Tibial artery (tissue), 4 donors: ENCODE results near the gene WIZ.
"Not testable (repeated sequence)": the region's sequence is repeated elsewhere in the genome, so short reads cannot be mapped to it uniquely, and the experiment has no call there.

ENCODE experiments used
- DNase-seq, 2 donors: peaks; one replicate each; pipeline ENCODE4 v3.0.0-alpha.2; 2019
- H3K27ac ChIP-seq, 2 donors: fragments of 200-600 bp; sonication (generic) in 1 of 2; 1 replicate in 1 of 2; 2 replicates in 1 of 2; pipeline ENCODE4 v1.5.1; 2018 to 2019; ENCODE audit warnings: mild to moderate bottlenecking in 1 of 2
- H3K27me3 ChIP-seq, 2 donors: fragments of 200-600 bp; sonication (generic) in 1 of 2; one replicate each; pipeline versions ENCODE4 v1.5.1 to v1.6.0; 2016 to 2019
- H3K36me3 ChIP-seq, 3 donors: fragments of 200-600 bp; sonication (generic) in 2 of 3; one replicate each; pipeline ENCODE4 v1.5.1; 2016 to 2019; ENCODE audit warnings: mild to moderate bottlenecking in 2 of 3
- H3K4me1 ChIP-seq, 4 donors: fragments of 200-600 bp; sonication (generic) in 2 of 4; 1 replicate in 3 of 4; 2 replicates in 1 of 4; pipeline ENCODE4 v1.5.1; 2016 to 2019
- H3K4me3 ChIP-seq, 2 donors: fragments of 200-600 bp; sonication (generic) in 1 of 2; 1 replicate in 1 of 2; 2 replicates in 1 of 2; pipeline ENCODE4 v1.5.1; 2018 to 2019; ENCODE audit warnings: mild to moderate bottlenecking in 2 of 2
- H3K9me3 ChIP-seq, 3 donors: fragments of 200-600 bp; sonication (generic) in 1 of 3; one replicate each; pipeline ENCODE4 v1.5.1; 2016 to 2019
- intact Hi-C: fragments of 100-400 bp; cut with DNase I; formaldehyde crosslinking; loops from one replicate; pipeline ENCODE4 v1.15.0; 2023; ENCODE audit warnings: low total_unique reads
- TF ChIP-seq, protein P1 (sequence below), 2 experiments: fragments of 200-600 bp in 1 of 2; fragments of 450-650 bp in 1 of 2; IDR thresholded peaks; one replicate each; pipeline ENCODE4 v1.5.1; 2017 to 2019; ENCODE audit warnings: antibody characterized with exemption in 2 of 2, mild to moderate bottlenecking in 1 of 2, moderate library complexity in 1 of 2

WIZ gene

GRCh38 chr19:15475169-15475568 lies 25.4 kb upstream of the WIZ start:
- no peak for DNase-seq
- TF ChIP-seq, protein P1, sequence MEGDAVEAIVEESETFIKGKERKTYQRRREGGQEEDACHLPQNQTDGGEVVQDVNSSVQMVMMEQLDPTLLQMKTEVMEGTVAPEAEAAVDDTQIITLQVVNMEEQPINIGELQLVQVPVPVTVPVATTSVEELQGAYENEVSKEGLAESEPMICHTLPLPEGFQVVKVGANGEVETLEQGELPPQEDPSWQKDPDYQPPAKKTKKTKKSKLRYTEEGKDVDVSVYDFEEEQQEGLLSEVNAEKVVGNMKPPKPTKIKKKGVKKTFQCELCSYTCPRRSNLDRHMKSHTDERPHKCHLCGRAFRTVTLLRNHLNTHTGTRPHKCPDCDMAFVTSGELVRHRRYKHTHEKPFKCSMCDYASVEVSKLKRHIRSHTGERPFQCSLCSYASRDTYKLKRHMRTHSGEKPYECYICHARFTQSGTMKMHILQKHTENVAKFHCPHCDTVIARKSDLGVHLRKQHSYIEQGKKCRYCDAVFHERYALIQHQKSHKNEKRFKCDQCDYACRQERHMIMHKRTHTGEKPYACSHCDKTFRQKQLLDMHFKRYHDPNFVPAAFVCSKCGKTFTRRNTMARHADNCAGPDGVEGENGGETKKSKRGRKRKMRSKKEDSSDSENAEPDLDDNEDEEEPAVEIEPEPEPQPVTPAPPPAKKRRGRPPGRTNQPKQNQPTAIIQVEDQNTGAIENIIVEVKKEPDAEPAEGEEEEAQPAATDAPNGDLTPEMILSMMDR (IDR thresholded peaks at IDR 0.05) = no peak
- H3K27ac ChIP-seq = no peak overlapping the region
- H3K4me1 ChIP-seq = peaks cover 0 to 7% (median 2%) of the 10 kb centered on the region in 4 donors
- H3K36me3 ChIP-seq = no peaks in the 10 kb centered on the region
- peaks cover 0 to 21% of the 10 kb centered on the region in 2 donors for H3K27me3 ChIP-seq
- H3K4me3 ChIP-seq = no peak overlapping the region
- no peaks in the 10 kb centered on the region for H3K9me3 ChIP-seq
- intact Hi-C loops = no loop called here

- intact Hi-C loops, H3K4me3 ChIP-seq, H3K9me3 ChIP-seq, H3K27ac ChIP-seq, H3K36me3 ChIP-seq, DNase-seq: not testable (repeated sequence)
- Histone ChIP-seq H3K27me3 (peaks cover 0 to 33% of the 10 kb centered on the region in 2 donors), H3K4me1 (peaks cover 0 to 11% (median 7%) of the 10 kb centered on the region in 4 donors)
Measured at GRCh38 chr19:15473821-15474220, 24.1 kb upstream of the WIZ start.

DNA sequence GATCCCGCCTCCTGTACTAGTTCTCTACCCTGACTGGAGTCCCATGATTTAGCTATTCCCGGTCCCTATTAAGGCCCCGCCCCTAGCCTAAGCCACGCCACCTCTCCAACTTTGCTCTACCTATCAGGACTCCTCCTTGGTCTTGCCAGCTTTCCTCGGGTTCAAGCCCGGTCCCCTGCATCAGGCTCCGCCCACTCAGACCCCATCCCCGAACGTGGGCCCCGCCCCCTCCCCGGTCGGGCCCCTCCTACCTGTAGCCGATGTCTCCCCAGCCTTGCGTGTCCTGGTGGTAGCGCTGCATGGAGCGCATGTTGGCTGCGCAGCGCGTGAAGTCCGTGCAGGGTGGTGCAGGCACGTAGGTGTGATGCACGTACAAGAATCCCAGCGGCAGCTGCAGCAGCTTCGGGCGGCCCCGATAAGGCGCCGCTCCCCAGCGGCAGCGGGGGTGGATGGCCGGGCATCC lies 21.9 kb upstream of the WIZ start:
- H3K4me1 ChIP-seq = peaks cover 0 to 11% (median 7%) of the 10 kb centered on the region in 4 donors
- H3K9me3 ChIP-seq = no peaks in the 10 kb centered on the region
- DNase-seq = no peak
- H3K36me3 ChIP-seq = no peaks in the 10 kb centered on the region
- no peak overlapping the region for H3K27ac ChIP-seq
- peaks cover 0 to 51% of the 10 kb centered on the region in 2 donors for H3K27me3 ChIP-seq
- TF ChIP-seq, protein P1 (IDR thresholded peaks at IDR 0.05) = no peak
- H3K4me3 ChIP-seq = no peak overlapping the region
- intact Hi-C loops = no loop called here

- H3K27ac ChIP-seq = no peak overlapping the region
- no peaks in the 10 kb centered on the region for H3K9me3 ChIP-seq
- H3K27me3 ChIP-seq = peaks cover 0 to 60% of the 10 kb centered on the region in 2 donors
- intact Hi-C loops = no loop called here
- peaks cover 0 to 11% (median 7%) of the 10 kb centered on the region in 4 donors for H3K4me1 ChIP-seq
- no peak for DNase-seq
- TF ChIP-seq, protein P1 (IDR thresholded peaks at IDR 0.05) = no peak
- peak overlapping the region in 1 of 2 donors; percentile 38 for H3K4me3 ChIP-seq
- H3K36me3 ChIP-seq = no peaks in the 10 kb centered on the region
Measured at GRCh38 chr19:15469513-15470297, 19.9 kb upstream of the WIZ start.

DNA sequence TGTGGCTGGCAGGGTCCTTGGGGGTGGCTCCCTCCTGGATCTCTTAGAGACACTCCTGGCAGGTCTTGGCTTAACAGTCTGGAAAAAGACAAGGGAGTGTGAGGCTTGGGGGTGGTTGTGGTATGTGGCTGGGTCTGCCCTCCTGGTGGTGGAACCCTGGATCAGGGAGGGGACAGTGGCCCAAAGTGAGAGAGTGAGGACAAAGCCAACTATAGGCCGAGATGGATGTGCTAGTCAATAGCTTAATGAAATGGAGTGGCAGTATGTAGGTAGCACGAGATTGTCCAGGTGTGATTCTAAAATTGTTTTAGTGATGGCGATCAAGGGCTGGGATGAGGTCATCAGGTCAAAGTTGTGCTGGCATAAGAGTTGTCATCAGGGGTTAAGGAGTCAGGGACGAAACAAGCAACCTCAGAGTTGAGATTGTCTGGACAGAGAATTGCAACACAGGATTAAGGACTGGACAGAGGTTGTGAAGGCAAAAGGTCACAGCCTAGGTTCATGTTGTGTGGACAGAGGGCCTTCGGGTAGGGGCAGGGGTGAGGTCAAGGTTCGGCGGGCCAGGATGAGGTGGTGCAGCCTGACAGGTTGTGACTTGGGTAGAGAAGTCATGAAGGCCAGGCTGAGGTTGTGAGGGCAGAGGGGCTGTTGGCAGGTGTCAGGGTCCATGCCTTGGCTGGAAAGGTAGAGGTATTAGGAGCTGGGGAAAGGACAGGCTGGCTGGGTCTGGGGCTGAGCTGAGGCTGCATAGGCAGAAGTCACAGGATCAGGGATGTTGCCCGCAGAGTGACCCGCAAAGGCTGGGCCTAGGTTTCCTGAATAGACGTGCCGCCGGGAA lies 19.1 kb upstream of the WIZ start:
- no peak overlapping the region for H3K4me3 ChIP-seq
- intact Hi-C loops = no loop called here
- no peak for DNase-seq

More for the DNA sequence above, 19.1 kb upstream of the WIZ start:
- TF ChIP-seq, protein P1 (IDR thresholded peaks at IDR 0.05) = no peak
- H3K4me1 ChIP-seq = peaks cover 0 to 11% (median 7%) of the 10 kb centered on the region in 4 donors
- no peaks in the 10 kb centered on the region for H3K36me3 ChIP-seq
- peaks cover 0 to 68% of the 10 kb centered on the region in 2 donors for H3K27me3 ChIP-seq
- no peaks in the 10 kb centered on the region for H3K9me3 ChIP-seq
- H3K27ac ChIP-seq = no peak overlapping the region
